ENCODE data around the gene TRIO.

The TRIO gene

DNA sequence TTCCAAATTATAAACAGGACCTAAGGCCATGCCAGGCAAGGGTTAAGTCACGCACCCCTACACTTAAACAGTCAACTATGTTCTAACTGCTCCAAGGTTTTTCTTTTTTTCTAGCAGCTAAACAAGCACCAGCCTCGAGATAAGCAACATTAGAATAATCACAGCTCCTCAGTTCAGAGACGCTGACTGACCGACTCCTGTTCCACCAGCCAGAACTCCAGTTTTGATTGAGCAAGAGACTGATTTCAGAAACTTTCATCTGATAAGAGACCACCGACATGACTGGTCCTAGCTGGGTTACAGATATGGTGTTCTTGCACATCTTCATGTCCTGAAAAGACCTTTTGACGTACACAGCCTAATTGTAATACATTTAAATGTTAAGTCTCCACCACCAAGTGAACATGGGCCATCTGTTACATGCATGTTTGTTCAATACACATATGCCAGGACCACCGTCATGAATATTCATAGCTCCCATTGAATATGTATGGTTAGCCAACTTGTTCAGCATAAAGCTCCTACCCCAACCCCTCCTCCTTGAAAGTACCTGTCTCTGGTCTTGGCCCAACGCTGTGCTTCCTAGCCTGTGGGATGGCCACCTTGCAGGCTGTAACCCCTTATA, 414.8 kb downstream of the TRIO start:
- no peak for DNase-seq (ENCODE audit: low spot score)

All from kidney capillary endothelial cell (primary cell).